GM21723 (cell line): ENCODE results near the gene RPL7A.
"Not testable (repeated sequence)": the region's sequence is repeated elsewhere in the genome, so short reads cannot be mapped to it uniquely, and the experiment has no call there.

ENCODE experiments used
- ATAC-seq: cut with Tn5 transposase; IDR thresholded peaks from one replicate; pipeline ENCODE4 v1.9.1; 2021; ENCODE audit warnings: mild to moderate bottlenecking, moderate library complexity; ENCODE audit not compliant: unreplicated experiment

Gene RPL7A

DNA sequence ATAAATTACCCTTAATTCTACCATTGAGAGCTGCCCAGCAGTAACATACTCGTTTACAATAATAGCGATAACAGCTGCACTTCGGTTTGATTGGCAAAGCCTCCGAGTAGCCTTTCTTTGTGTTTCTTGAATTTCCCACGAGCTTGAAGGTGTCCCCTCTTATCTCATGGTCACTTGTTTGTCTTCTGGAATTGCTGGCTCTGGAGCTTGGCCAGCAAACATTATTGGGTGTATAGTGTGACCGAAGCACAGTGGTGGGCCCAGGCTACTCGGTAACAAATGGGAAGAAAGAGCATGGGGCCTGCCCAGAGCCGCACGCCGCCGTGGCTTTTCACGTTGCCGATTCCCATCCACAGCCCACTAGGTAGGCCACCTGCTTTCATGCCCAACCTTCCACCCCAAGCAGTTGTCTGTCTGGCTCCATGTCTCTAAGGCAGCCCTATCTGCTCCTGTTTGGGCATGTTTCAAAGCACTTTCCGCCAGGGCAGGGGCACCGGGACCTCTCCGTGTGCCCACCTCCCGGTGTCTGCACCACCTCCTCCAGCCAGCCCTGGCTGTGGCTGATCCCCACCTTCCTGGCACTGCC lies 36.8 kb downstream of the RPL7A start:
- no peak for ATAC-seq

- no peak for ATAC-seq
Observed at GRCh38 chr9:133385452-133385851, 37.4 kb downstream of the RPL7A start.

DNA sequence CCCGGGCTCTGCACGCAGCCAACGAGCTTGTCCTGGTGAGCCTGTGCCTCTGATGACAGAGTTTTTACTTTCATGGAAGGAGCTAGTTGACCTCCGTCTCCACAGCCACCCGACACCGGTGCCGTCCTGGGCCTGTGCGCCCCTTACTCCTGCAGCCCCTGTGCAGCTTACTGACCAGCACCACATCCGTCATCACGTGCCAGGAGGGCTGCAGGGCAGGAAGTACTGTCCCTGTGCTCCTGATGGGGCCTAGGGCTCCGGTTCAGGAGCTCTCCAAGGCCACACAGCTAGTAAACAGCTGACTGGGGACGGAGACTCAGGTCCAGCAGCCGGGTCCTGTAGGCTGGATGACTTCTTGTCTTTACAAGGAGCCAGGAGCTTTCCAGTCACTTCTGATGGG lies 38.3 kb downstream of the RPL7A start:
- no peak for ATAC-seq

DNA sequence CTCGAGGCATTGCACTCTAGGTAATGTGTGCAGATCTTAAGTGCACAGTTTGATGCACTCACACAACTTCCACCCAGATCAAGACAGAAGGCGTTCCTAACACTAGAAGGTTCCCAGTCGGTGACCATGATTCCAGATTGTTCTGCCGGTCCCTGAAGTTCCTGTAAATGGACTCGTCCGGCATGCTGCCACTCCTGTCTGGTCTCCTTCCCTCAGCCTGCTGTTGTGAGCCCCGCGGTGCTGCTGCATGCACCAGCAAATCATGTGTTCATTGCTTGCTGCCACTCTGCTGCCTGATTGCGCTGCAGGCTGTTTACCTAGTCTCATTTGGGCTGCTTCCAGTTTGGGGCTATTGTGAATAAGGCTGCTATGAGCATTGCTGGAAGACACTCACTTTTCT lies 39.7 kb downstream of the RPL7A start:
- no peak for ATAC-seq

- no peak for ATAC-seq
Observed at GRCh38 chr9:133389025-133389557, 41.1 kb downstream of the RPL7A start.

DNA sequence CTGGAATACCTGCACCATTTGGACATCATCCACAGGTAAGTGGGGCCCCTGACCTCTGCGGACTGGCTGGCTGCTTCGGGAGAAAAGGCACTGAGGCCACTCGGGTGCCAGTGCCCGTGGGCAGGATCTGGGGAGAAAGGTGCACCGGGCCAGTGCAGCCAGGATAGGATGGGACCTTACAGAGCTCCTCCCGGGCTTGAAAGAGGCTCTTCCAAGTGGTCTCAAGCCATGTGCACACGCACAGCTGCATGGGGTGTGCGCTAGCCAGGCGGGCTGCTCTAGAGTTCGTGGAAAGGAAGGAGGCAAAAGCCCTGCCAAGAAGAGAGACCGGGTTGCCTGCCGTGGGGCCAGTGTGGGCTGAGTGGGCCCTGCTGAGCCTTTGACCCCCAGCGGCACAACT lies 41.5 kb downstream of the RPL7A start:
- ATAC-seq, result no peak

GRCh38 chr9:133390713-133391112 lies 42.7 kb downstream of the RPL7A start:
- ATAC-seq, result no peak

- ATAC-seq, result not testable (repeated sequence)
Observed at GRCh38 chr9:133391449-133391848, 43.4 kb downstream of the RPL7A start.

DNA sequence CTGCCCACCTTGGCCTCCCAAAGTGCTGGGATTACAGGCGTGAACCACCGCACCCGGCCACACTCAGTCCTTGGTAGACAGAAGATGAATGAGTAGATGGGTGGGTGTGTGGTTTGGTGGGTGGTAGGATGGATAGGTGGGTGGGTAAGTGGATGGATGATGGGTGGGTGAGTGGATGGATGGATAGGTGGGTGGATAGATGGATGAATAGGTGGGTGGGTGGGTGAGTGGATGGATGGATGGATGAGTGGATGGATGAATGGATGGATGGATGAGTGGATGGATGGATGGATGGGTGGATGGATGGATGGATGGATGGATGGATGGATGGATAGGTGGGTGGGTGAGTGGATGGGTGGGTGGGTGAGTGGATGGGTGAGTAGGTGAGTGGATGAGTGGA lies 44.3 kb downstream of the RPL7A start:
- not testable (repeated sequence) for ATAC-seq

GRCh38 chr9:133393399-133393798 lies 45.4 kb downstream of the RPL7A start:
- ATAC-seq, result no peak

DNA sequence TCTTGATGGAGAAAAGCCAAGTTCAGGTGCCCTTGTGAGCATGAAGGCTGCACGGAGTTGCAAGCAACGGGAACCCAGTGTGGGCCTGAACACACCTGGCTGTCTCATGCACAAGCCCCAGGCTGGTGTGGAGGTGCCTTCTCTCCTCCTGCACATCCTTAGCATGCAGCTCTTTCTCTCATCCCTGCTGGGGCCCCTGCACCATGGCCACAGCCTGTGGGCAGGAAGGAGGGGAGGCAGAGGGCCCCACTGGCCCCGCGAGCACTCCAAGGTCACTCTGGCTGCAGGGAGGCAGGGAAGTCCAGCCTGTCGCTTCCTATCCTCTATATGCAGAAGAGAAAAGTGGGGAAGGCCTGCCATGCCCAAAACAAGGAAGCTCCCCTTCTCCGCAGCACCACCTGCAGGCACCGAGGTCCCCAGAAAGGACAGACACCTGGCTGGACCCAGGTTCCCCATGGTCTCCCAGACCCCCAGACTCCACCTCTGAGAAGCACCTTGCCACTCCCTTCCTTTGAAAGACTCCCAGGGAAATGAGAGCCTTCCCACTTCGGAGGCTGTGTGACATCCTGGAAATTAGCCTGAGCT lies 46.8 kb downstream of the RPL7A start:
- no peak for ATAC-seq

DNA sequence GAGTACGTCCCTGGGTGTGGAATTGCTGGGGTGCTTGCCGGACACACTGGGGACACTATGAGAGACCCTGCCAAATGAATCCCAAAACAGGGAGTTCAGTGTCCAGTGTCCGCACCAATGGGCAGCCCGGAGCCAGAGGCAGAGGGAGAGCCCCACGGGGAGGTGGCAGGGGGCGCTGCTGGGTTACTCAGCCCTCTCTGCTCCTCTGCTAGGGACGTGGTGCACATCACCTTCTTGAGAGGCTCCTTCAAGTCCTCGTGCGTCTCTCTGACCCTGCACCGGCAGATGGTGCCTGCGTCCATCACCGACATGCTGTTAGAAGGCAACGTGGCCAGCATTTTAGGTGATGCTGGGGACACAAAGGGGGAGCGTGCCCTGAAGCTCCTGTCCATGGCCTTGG lies 48.9 kb downstream of the RPL7A start:
- ATAC-seq, result no peak

DNA sequence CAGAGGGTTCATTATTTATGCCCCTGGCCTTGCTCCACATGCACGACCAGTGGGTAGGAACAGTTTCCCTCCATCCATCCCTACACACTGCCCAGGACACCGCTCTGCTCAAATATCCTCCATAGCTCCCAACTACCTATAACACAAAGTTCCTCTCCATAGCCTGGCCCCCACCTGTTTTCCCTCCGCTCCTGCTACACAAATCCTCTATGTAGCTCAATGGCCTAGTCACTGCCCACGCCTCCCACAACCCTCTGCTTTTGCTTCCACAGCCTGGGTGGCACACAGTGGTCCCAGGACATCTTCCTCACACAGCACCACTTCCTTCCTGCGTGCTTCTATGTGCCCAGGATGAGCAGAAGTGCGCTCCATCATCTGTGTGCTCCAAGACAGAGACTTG lies 49.4 kb downstream of the RPL7A start:
- ATAC-seq, result no peak

- no peak for ATAC-seq
Observed at GRCh38 chr9:133397895-133398294, 49.9 kb downstream of the RPL7A start.

DNA sequence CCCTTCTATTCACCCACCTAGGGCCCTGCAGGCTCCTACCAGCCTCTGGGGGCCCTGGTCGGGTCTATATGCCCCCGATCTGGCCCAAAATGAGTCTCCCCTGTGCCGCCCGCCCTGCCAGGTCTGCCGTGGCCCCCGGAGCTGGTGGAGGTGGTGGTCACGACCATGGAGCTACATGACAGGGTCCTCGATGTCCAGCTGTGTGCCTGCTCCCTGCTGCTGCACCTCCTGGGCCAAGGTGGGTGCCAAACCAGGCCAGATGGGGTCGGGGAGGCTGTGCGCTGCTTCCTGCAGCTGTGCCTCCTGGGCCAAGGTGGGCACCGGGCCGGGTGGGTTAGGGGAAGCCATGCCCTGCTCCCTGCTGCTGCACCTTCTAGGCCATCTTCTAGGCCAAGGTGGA lies 52.3 kb downstream of the RPL7A start:
- no peak for ATAC-seq
